ENCODE results near the gene NOL3.

The NOL3 gene

GRCh38 chr16:67202956-67203493 lies 32.7 kb downstream of the NOL3 start:
- H3K9me3 ChIP-seq (ENCODE audit: control insufficient read depth, low read length): no peaks in the 10 kb centered on the region
- no peak overlapping the region for H3K9ac ChIP-seq (ENCODE audit: low read length)
- H3K27me3 ChIP-seq (replicated peaks; ENCODE audit: control insufficient read depth, insufficient read depth, low read length): no peaks in the 10 kb centered on the region
- no peak for DNase-seq (ENCODE audit: low read depth)
- peaks cover 18% of the 10 kb centered on the region for H3K4me1 ChIP-seq (ENCODE audit: control insufficient read depth, insufficient read depth, low read length)
- H3K4me3 ChIP-seq (ENCODE audit: low read length): no peak overlapping the region
- peaks cover 5% of the 10 kb centered on the region for H3K36me3 ChIP-seq (ENCODE audit: control insufficient read depth, insufficient read depth, low read length, severe bottlenecking)

- Histone ChIP-seq H3K9ac (ENCODE audit: low read length) (no peak overlapping the region), H3K9me3 (ENCODE audit: control insufficient read depth, low read length) (no peaks in the 10 kb centered on the region), H3K4me1 (ENCODE audit: control insufficient read depth, insufficient read depth, low read length) (peaks cover 16% of the 10 kb centered on the region), H3K27me3 (replicated peaks; ENCODE audit: control insufficient read depth, insufficient read depth, low read length) (no peaks in the 10 kb centered on the region), H3K36me3 (ENCODE audit: control insufficient read depth, insufficient read depth, low read length, severe bottlenecking) (peaks cover 3% of the 10 kb centered on the region), H3K4me3 (ENCODE audit: low read length) (no peak overlapping the region)
- no peak for DNase-seq (ENCODE audit: low read depth)
Measured at GRCh38 chr16:67204076-67204475, 33.7 kb downstream of the NOL3 start.

- Histone ChIP-seq H3K36me3 (ENCODE audit: control insufficient read depth, insufficient read depth, low read length, severe bottlenecking) (peaks cover 2% of the 10 kb centered on the region), H3K9me3 (ENCODE audit: control insufficient read depth, low read length) (no peaks in the 10 kb centered on the region), H3K27me3 (replicated peaks; ENCODE audit: control insufficient read depth, insufficient read depth, low read length) (no peaks in the 10 kb centered on the region), H3K9ac (ENCODE audit: low read length) (no peak overlapping the region), H3K4me1 (ENCODE audit: control insufficient read depth, insufficient read depth, low read length) (peaks cover 16% of the 10 kb centered on the region), H3K4me3 (ENCODE audit: low read length) (no peak overlapping the region)
- DNase-seq (ENCODE audit: low read depth): no peak
Measured at GRCh38 chr16:67206129-67206837, 35.9 kb downstream of the NOL3 start.

- no peak overlapping the region for H3K4me3 ChIP-seq (ENCODE audit: low read length)
- H3K9me3 ChIP-seq (ENCODE audit: control insufficient read depth, low read length): no peaks in the 10 kb centered on the region
- no peaks in the 10 kb centered on the region for H3K36me3 ChIP-seq (ENCODE audit: control insufficient read depth, insufficient read depth, low read length, severe bottlenecking)
- H3K4me1 ChIP-seq (ENCODE audit: control insufficient read depth, insufficient read depth, low read length): peaks cover 16% of the 10 kb centered on the region
- no peak for DNase-seq (ENCODE audit: low read depth)
- no peak overlapping the region for H3K9ac ChIP-seq (ENCODE audit: low read length)
- H3K27me3 ChIP-seq (replicated peaks; ENCODE audit: control insufficient read depth, insufficient read depth, low read length): no peaks in the 10 kb centered on the region
Measured at GRCh38 chr16:67206838-67207248, 36.5 kb downstream of the NOL3 start.

- Histone ChIP-seq H3K27me3 (replicated peaks; ENCODE audit: control insufficient read depth, insufficient read depth, low read length) (no peaks in the 10 kb centered on the region), H3K4me1 (ENCODE audit: control insufficient read depth, insufficient read depth, low read length) (peaks cover 16% of the 10 kb centered on the region), H3K9me3 (ENCODE audit: control insufficient read depth, low read length) (no peaks in the 10 kb centered on the region), H3K36me3 (ENCODE audit: control insufficient read depth, insufficient read depth, low read length, severe bottlenecking) (no peaks in the 10 kb centered on the region), H3K4me3 (ENCODE audit: low read length) (no peak overlapping the region), H3K9ac (ENCODE audit: low read length) (no peak overlapping the region)
- DNase-seq (ENCODE audit: low read depth): peak; percentile 43
Measured at GRCh38 chr16:67207249-67208091, 37.1 kb downstream of the NOL3 start.

GRCh38 chr16:67208154-67208896 lies 38.0 kb downstream of the NOL3 start:
- H3K27me3 ChIP-seq (replicated peaks; ENCODE audit: control insufficient read depth, insufficient read depth, low read length): no peaks in the 10 kb centered on the region

GRCh38 chr16:67209565-67209964 lies 39.2 kb downstream of the NOL3 start:
- no peaks in the 10 kb centered on the region for H3K27me3 ChIP-seq (replicated peaks; ENCODE audit: control insufficient read depth, insufficient read depth, low read length)
- H3K9me3 ChIP-seq (ENCODE audit: control insufficient read depth, low read length): no peaks in the 10 kb centered on the region
- no peak for DNase-seq (ENCODE audit: low read depth)
- peaks cover 16% of the 10 kb centered on the region for H3K4me1 ChIP-seq (ENCODE audit: control insufficient read depth, insufficient read depth, low read length)
- no peak overlapping the region for H3K9ac ChIP-seq (ENCODE audit: low read length)
- H3K36me3 ChIP-seq (ENCODE audit: control insufficient read depth, insufficient read depth, low read length, severe bottlenecking): no peaks in the 10 kb centered on the region
- H3K4me3 ChIP-seq (ENCODE audit: low read length): no peak overlapping the region

More at GRCh38 chr16:67208154-67208896, 38.0 kb downstream of the NOL3 start:
- H3K4me3 ChIP-seq (ENCODE audit: low read length): no peak overlapping the region
- peaks cover 16% of the 10 kb centered on the region for H3K4me1 ChIP-seq (ENCODE audit: control insufficient read depth, insufficient read depth, low read length)
- no peaks in the 10 kb centered on the region for H3K9me3 ChIP-seq (ENCODE audit: control insufficient read depth, low read length)
- H3K9ac ChIP-seq (ENCODE audit: low read length): no peak overlapping the region
- DNase-seq (ENCODE audit: low read depth): no peak
- H3K36me3 ChIP-seq (ENCODE audit: control insufficient read depth, insufficient read depth, low read length, severe bottlenecking): no peaks in the 10 kb centered on the region

- Histone ChIP-seq H3K27me3 (replicated peaks; ENCODE audit: control insufficient read depth, insufficient read depth, low read length) (no peaks in the 10 kb centered on the region), H3K36me3 (ENCODE audit: control insufficient read depth, insufficient read depth, low read length, severe bottlenecking) (no peaks in the 10 kb centered on the region), H3K4me3 (ENCODE audit: low read length) (no peak overlapping the region), H3K9me3 (ENCODE audit: control insufficient read depth, low read length) (no peaks in the 10 kb centered on the region), H3K9ac (ENCODE audit: low read length) (no peak overlapping the region), H3K4me1 (ENCODE audit: control insufficient read depth, insufficient read depth, low read length) (peaks cover 16% of the 10 kb centered on the region)
- DNase-seq (ENCODE audit: low read depth): no peak
Measured at GRCh38 chr16:67210069-67210937, 40.0 kb downstream of the NOL3 start.

GRCh38 chr16:67211674-67212073 lies 41.3 kb downstream of the NOL3 start:
- no peak for DNase-seq (ENCODE audit: low read depth)
- H3K27me3 ChIP-seq (replicated peaks; ENCODE audit: control insufficient read depth, insufficient read depth, low read length): no peaks in the 10 kb centered on the region
- H3K4me3 ChIP-seq (ENCODE audit: low read length): no peak overlapping the region
- H3K4me1 ChIP-seq (ENCODE audit: control insufficient read depth, insufficient read depth, low read length): peaks cover 14% of the 10 kb centered on the region
- no peak overlapping the region for H3K9ac ChIP-seq (ENCODE audit: low read length)
- no peaks in the 10 kb centered on the region for H3K36me3 ChIP-seq (ENCODE audit: control insufficient read depth, insufficient read depth, low read length, severe bottlenecking)
- no peaks in the 10 kb centered on the region for H3K9me3 ChIP-seq (ENCODE audit: control insufficient read depth, low read length)

GRCh38 chr16:67212766-67213165 lies 42.4 kb downstream of the NOL3 start:
- no peak overlapping the region for H3K4me3 ChIP-seq (ENCODE audit: low read length)
- no peaks in the 10 kb centered on the region for H3K27me3 ChIP-seq (replicated peaks; ENCODE audit: control insufficient read depth, insufficient read depth, low read length)
- no peak for DNase-seq (ENCODE audit: low read depth)
- no peaks in the 10 kb centered on the region for H3K9me3 ChIP-seq (ENCODE audit: control insufficient read depth, low read length)
- peaks cover 13% of the 10 kb centered on the region for H3K4me1 ChIP-seq (ENCODE audit: control insufficient read depth, insufficient read depth, low read length)
- no peaks in the 10 kb centered on the region for H3K36me3 ChIP-seq (ENCODE audit: control insufficient read depth, insufficient read depth, low read length, severe bottlenecking)
- no peak overlapping the region for H3K9ac ChIP-seq (ENCODE audit: low read length)
